Coronary artery (tissue), 2 donors: ENCODE results near the gene ANO10.

Experiments
- DNase-seq: peaks from one replicate; pipeline ENCODE4 v3.0.0-alpha.2; 2017; ENCODE audit warnings: low spot score
- H3K27ac ChIP-seq, 2 donors: fragments of 200-600 bp; sonication (generic); one replicate each; pipeline ENCODE4 v1.5.1; 2016 to 2019
- H3K4me3 ChIP-seq: fragments of 200-600 bp; sonication (generic); 2 replicates; pipeline ENCODE4 v1.5.1; 2016; ENCODE audit warnings: mild to moderate bottlenecking, moderate library complexity
- TF ChIP-seq, protein P1 (sequence below): fragments of 200-600 bp; sonication (generic); IDR thresholded peaks from one replicate; pipeline ENCODE4 v1.5.1; 2019; ENCODE audit warnings: antibody characterized with exemption

The ANO10 gene

DNA sequence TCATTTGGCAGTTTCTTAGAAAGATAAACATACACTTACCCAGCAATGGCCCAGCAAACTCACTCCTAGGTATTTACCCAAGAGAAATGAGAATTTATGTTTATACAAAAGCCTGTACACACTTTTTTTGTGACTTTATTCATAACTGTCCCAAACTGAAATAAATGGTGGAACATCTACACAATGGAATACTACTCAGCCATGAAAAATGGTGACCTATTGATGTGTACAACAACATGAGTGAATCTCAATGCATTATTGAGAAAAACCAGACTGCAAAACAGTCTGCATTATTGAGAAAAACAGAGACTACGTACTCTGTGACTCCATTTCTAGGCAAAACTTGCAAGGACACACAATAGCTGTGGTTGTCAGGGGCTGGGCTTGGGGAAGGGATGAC, 298.3 kb downstream of the ANO10 start:
- H3K4me3 ChIP-seq: no peak overlapping the region
- DNase-seq: no peak
- H3K27ac ChIP-seq: no peak overlapping the region
- TF ChIP-seq, protein P1, sequence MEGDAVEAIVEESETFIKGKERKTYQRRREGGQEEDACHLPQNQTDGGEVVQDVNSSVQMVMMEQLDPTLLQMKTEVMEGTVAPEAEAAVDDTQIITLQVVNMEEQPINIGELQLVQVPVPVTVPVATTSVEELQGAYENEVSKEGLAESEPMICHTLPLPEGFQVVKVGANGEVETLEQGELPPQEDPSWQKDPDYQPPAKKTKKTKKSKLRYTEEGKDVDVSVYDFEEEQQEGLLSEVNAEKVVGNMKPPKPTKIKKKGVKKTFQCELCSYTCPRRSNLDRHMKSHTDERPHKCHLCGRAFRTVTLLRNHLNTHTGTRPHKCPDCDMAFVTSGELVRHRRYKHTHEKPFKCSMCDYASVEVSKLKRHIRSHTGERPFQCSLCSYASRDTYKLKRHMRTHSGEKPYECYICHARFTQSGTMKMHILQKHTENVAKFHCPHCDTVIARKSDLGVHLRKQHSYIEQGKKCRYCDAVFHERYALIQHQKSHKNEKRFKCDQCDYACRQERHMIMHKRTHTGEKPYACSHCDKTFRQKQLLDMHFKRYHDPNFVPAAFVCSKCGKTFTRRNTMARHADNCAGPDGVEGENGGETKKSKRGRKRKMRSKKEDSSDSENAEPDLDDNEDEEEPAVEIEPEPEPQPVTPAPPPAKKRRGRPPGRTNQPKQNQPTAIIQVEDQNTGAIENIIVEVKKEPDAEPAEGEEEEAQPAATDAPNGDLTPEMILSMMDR: no peak

DNA sequence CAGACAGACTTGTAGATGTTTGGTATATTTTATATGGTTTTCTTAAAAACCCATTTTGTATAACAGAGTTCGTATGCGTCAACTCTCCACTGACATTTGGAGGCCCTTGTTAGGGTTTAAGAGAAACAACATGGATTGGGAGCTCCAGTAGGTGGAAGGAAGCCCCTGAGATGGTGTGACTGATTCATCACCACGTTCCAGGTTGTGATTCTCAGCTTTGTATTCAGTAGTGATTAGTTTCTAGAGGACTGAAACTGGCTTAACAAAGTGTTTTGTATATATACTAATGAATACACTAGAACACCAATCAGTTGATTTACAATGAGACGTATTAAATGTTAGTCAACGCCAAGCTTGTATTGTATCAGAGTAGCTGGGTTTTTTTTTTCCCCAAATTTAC, 301.5 kb downstream of the ANO10 start:
- TF ChIP-seq, protein P1: no peak
- DNase-seq: no peak
- H3K4me3 ChIP-seq: no peak overlapping the region
- no peak overlapping the region for H3K27ac ChIP-seq

DNA sequence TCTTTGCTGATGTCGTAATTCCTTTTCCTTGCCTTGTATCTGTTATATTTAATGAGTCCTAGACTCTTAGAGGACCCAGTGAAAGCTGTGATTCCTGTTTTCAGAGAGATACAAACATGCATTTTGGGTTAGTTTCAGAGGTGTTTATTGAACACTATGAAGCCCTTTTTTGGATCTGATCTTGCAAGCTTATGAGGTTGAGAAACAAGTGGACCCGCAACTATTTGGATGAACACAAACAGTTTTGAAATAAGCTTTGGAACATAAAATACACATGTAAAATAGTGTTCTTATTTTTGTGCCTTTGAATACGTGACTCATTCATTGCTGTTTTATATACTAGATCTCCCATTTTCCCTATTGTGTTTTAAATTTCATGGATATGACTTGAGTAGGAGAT, 302.0 kb downstream of the ANO10 start:
- no peak for DNase-seq
- TF ChIP-seq, protein P1: no peak
- Histone ChIP-seq H3K4me3 (no peak overlapping the region), H3K27ac (no peak overlapping the region)

DNA sequence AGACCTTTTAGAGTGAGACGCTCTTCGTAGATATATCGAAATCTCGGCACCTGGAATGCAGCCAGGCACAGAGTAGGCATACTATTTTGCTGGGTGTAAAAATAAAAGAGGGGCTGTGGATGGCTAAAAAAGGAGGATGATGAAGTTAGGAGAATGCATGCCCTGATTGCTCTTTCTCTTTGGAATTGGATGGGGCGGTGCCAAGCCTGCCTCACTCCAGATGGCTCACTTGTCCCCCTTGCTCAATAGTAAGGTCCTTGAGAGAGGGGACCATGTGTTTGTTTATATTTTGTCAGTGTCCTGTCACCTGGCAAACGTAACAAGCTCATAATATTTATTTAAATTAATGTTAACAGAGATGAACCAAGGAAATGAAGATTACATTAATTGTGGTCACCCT, 302.4 kb downstream of the ANO10 start:
- TF ChIP-seq, protein P1: no peak
- H3K4me3 ChIP-seq: no peak overlapping the region
- DNase-seq: no peak
- H3K27ac ChIP-seq: no peak overlapping the region

DNA sequence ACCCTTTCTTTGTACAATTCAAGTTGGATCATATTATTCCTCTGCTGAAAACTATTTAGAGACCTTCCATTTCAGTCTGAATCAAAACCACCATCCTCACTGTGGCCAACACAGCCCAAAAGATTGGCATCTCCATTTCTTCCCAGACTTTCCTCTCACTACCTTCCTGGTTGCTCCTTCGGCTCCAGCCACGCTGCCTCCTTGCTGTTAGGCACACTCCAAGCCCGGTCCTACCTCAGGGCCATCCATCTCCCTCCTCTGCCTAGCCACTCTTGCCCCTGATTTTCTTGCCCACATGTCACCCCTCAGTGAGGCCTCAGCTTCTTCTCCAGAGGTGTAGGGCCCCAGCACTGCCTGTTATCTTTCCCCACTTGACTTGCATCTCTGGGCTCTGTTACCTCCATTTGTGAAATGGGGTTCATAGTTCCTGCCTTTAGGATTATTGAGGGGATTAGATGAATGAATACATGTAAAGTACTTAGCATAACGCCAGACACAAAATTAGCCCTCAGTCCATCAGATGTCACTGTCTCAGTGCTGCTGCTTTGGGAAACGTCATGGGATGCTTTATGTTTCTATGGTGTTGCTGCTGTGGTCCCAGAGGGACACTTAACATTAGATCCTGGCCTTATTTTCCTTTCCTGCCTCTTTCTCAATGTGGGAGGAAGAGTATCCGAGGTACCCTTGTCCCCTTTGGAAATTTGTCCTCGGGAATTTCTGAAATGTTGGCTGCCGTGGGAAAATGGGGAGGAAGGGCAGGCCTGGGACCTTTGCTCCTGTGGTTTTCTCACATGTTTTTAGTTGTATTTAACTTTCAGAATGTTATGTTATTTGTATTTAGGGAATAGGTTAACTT, 304.1 kb downstream of the ANO10 start:
- DNase-seq: no peak
- Histone ChIP-seq H3K27ac (peak overlapping the region; percentile 4 to 59), H3K4me3 (no peak overlapping the region)
- TF ChIP-seq, protein P1: no peak

GRCh38 chr3:43316783-43317460, 304.9 kb downstream of the ANO10 start:
- H3K27ac ChIP-seq: peak overlapping the region in 1 of 2 donors; percentile 59
- no peak for DNase-seq
- TF ChIP-seq, protein P1: no peak
- H3K4me3 ChIP-seq: no peak overlapping the region
